MM.1S (cell line): Measurements from ENCODE around the gene WNK2.

Experiments
- EZH2 ChIP-seq: fragments of 300-600 bp; sonication (generic); optimal IDR thresholded peaks from 2 replicates; pipeline ENCODE3; 2017; ENCODE audit warnings: low read depth, mild to moderate bottlenecking, antibody characterized with exemption, low read length, mixed read lengths
- TF ChIP-seq, protein P1 (sequence below): fragments of 300-600 bp; sonication (generic); IDR thresholded peaks from 2 replicates; pipeline ENCODE4 v1.5.1; 2016; ENCODE audit warnings: antibody characterized with exemption, low read length, mixed read lengths

DNA sequence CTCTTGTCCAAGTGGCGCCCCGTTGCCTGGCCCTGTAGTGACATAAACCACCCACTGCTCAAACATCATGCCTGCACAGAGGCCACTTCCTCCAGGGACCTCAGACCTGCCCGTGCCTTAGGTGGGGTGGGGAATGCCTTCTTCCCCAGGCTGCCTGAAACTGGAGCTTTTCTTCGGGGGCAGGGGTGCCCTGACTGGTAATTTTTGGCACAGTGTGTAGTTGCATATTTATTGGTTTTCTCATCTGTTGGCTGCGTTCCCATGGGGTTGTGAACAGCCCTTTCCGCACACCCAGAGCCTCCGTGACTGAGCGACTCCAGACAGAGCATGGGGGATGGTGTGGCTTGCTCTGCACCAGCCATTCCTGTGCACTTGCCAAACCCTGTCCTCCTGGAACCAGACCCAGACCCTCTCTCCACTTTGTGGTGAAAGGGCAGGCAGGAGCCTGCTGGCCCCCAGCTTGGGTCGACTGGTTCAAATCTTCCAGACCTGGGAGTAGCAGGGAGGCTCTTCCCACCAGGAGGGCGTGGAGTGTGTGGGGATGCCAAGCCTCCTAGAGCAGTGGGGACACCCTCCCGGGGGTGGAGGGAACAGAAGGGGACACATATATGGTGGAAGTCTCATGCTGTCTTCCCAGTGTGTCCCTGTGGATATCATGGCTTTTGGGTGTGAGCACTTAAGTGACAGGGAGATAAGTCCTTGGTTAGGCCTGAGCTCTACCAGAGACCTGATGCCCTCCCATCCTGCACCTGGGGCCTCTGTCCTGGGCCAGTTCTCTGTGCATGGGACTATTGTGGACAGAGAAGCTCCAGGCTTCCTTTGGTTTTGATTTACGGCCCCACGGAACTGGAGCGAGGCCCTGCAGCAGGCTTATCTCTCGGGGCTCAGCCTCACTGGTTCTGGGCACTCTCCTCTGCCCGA, 39.6 kb downstream of the WNK2 start:
- TF ChIP-seq, protein P1, sequence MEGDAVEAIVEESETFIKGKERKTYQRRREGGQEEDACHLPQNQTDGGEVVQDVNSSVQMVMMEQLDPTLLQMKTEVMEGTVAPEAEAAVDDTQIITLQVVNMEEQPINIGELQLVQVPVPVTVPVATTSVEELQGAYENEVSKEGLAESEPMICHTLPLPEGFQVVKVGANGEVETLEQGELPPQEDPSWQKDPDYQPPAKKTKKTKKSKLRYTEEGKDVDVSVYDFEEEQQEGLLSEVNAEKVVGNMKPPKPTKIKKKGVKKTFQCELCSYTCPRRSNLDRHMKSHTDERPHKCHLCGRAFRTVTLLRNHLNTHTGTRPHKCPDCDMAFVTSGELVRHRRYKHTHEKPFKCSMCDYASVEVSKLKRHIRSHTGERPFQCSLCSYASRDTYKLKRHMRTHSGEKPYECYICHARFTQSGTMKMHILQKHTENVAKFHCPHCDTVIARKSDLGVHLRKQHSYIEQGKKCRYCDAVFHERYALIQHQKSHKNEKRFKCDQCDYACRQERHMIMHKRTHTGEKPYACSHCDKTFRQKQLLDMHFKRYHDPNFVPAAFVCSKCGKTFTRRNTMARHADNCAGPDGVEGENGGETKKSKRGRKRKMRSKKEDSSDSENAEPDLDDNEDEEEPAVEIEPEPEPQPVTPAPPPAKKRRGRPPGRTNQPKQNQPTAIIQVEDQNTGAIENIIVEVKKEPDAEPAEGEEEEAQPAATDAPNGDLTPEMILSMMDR: no peak
- no peak for TF ChIP-seq EZH2
